ENCODE measurements around the gene TNFRSF8.
A peak's percentile ranks its signal among the peaks of the same experiment; 100 is the strongest.
"Not testable (repeated sequence)": the region's sequence is repeated elsewhere in the genome, so short reads cannot be mapped to it uniquely, and the experiment has no call there.

TNFRSF8 gene

DNA sequence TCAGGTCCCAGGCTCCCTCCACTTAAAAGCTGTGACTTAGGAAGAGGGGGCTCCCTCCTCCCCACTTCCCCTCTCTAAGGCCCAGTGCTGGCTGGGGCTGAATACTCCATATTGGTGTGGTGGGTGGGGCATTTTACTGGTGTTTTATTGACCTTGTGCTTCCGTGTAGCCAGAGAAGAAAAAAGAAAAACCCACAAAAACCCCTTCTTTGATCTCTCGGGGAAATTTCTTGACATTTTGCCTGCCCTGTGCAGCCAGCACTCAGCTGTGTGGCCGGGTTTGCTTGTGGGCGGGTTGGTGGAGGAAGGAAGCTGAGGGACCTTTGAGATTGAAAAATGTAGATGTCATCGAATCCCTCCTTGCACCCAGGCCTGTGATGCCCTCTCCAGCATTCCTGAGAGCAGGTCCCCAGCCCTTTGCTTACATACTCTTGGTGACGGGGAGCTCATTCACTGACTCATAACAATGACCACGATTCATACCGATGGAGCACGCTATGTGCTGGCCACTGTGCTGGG is 24.8 kb downstream of the TNFRSF8 start:
- no peak for DNase-seq

DNA sequence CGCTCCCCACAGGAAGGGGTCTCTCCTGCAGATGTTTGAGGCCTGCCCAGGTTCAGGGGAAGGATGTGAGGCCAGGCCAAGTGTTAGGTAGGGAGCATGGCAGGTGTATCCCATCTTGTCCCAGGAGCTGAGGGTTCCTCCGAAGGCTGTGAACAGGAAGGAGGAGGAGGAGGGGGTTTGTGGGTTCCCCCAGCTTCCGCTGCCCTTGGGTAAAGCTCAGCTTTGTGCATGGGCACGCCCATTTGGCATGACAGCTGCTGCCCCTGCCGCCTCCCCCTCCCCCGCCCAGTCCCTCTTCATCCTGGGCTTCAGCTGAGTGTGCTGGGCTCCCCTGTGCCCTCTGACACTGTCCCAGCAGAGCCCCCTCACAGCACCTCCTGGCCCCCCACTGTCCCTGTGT is 25.5 kb downstream of the TNFRSF8 start:
- DNase-seq: no peak

DNA sequence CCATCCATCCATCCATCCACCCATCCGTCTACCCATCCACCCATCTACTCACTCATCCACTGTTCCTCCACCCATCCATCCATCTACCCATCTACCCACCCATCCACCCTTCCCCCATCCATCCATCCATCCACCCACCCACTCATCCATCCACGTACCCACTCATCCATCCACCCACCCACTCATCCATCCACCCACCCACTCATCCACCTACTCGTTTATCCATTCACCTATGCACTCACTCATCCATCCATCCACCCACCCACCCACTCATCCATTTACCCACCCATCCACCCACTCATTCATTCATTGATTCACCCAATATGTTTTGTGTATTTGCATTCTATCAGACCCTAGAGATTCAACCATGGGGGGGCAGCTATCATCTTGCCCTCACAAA is 27.2 kb downstream of the TNFRSF8 start:
- no peak for DNase-seq

DNA sequence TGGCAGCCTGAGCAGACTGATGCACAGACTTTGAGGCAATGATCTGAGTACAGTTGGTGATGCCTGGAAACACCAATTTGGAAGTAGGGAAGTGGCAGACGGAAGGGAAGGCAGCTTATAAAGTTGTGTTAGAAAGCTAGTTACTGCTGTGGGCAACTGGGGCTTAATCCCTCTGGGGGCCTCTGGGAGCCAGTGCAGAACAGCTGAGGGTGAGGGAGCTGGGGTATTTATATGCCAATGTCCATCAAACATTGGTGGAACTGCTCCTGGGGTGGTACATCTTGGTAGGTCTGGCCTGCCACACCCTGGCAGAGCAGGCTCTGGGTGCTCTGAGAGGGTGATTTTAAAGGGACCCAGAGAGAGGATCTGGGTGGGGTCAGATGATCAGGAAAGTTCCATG is 28.1 kb downstream of the TNFRSF8 start:
- no peak for DNase-seq

DNA sequence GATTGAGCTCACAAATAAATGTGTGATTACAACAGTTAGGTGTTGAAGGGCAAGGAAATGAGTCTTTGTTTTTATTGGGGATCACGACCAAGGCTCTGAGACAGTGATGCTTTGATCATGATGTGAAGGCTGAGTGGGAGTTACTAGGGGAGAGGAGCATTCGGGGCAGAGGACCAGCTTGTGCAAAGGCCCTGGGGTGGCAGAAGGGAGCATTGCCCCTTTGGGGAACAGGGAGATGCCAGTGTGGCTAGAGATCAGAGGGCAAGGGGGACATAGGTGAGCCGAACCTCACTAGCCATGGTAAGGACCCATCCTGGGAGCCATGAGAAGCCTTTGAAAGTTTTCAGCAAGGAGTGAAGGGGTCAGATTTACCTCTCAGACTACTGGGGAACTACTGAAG is 31.1 kb downstream of the TNFRSF8 start:
- no peak for DNase-seq

DNA sequence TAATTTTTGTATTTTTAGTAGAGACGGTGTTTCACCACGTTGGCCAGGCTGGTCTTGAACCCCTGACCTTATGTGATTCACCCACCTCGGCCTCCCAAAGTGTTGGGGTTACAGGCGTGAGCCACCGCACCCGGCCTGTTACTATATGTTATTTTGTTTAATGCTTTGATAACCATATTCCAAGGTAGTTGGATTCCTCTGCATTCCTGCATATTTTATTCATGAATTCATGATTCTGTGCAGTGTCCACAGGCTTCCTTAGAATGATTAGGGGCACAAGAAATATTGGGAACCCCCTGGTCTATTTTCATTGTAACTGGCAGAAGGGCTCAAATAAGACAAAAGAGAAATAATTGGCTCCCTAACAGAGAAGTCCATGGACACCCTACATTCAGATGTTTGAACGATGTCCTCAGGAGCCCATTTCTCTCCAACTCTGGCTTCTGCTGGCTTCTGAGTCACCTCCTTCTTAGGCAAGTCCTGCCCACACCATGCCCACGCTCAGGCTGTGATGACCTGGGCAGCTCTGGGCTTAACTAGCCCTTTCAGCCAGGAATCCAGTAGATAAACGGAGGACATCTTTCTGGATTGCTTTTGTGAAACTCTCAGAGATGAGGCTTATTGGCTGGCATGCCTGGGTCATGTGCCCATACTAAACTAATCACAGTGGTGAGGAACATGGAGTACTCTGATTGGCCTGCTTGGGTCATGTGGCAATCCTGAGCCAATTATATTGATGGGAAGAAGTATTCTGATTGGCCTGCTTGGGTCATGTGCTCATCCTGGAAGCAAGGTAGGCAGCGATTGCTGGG is 32.6 kb downstream of the TNFRSF8 start:
- no peak for DNase-seq

DNA sequence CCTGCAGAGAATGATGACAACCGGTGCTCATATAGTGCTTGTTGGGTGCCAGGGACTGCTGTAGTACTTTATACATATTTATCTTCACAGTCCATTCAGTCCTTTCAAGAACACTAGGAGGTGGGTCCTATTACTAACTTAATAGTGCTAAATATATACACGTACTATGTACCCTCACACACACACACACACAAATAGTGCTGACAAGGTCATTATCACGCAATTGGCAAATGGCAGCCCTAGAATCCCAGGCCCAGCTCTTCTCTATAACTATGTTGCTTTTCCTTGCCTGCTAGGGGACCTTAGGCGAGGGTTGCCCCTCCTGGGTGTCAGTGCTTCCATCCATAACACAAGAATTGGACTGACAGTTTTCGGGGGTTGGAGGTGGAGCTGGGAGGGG is 33.5 kb downstream of the TNFRSF8 start:
- no peak for DNase-seq

DNA sequence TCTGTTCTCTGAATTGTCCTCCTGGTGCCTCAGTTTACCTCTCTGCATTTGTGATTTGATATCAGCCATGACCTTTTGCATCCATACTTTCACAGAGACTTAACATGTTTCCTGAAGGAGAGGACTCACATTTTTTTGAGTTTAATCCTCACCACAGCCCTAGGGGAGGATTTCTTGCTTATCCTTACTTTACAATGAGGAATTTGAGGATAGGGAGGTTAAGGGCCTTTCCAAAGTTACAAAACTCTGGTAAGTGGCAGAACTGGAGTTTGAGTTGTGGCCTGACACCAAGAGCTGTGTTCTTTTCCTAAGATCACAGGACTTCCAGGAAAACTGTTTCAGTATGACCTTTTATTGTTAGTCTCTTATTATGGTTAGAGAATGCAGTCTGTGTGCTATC is 34.2 kb downstream of the TNFRSF8 start:
- DNase-seq: peak; percentile 19

DNA sequence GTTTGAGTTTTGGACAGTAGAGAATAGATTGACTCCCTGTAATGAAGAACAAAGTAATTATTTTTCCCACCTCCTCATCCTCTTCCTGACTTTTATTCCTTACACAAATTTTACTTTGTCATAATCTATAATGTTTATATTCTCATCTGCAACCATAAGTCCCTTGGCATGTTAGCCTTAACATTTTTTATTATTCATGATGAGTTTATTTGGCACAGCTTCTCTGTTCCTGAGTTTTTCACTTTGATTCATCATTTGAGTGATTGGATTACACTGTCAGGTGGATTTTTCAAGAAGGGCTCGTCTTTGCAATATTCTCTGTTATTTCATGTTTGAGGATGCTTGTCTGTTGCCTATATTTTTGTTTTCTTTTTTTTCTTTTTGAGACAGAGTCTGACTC is 35.7 kb downstream of the TNFRSF8 start:
- no peak for DNase-seq

DNA sequence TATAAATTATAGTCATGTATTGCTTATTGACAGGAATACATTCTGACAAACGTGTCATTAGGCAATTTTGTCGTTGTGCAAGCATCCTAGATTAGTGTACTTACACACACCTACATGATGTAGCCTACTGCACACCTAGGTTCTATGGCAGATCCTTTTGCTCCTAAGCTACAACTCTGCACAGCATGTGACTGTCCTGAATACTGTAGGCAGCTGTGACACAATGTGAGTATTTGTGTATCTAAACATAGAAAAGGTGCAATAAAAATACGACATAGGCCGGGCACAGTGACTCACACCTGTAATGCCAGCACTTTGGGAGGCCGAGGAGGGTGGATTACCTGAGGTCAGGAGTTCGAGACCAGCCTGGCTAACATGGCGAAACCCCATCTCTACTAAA is 36.5 kb downstream of the TNFRSF8 start:
- DNase-seq: no peak

DNA sequence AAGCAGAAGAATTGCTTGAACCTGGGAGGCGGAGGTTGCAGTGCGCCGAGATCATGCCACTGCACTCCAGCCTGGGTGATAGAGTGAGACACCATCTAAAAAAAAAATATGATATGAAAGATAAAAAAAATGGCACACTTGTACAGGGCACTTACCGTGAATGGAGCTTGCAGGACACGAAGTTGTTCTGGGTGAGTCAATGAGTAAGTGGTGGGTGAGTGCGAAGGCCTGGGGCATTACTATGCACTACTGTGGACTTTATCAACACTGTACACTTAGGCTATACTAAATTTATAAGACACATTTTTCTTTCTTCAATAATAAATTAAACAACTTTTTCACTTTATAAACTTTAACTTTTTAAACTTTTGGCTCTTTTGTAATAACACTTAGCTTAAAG is 37.0 kb downstream of the TNFRSF8 start:
- DNase-seq: no peak

DNA sequence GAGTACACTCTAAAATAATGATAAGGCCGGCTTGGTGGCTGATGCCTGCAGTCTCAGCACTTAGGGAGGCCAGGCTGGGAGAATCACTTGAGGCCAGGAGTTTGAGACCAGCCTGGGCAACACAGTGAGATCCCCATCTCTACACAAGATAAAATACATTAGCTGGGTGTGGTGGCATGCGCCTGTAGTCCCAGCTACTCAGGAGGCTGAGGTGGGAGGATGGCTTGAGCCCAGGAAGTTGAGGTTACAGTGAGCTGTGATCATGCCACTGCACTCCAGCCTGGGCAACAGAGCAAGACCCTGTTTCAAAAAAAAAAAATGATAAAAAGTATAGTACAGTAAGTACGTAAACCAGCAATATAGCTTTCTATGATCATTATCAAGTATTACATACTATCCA is 38.0 kb downstream of the TNFRSF8 start:
- not testable (repeated sequence) for DNase-seq

DNA sequence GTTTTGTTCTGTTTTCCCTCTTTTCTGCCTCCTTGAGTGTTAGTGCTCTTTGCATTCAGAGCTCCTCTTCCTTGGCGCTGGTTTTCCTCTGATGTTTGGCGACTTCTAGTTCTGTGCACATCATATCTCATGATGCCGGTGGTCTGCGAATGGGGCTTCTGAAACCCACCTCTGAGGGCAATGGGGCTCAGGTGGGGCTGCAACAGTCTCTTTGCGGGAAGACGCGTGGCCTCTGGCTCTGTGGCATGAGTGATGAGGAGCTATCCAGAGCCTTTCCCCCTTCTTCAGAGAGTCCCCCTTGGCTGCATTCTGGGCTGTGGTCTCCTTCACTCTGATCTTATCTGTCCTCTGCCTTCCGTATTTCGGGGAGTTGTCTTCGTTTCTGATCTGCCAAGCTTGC is 39.0 kb downstream of the TNFRSF8 start:
- DNase-seq: no peak

DNA sequence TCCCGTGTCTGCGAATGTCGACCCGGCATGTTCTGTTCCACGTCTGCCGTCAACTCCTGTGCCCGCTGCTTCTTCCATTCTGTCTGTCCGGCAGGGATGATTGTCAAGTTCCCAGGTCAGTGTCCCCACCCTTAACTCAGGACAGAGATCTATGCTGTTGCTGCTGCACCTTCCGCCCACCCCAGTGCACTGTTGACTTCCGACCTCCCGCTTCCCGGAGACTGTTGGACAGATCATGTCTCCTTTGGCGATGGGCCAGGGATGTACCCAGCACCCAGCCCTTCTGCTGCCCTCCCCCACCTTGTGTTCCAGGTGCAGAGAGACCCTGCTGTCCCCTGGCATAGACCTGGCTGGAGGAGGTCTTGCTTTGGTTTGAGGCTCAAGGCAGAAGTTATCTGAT is 41.3 kb downstream of the TNFRSF8 start:
- DNase-seq: no peak

DNA sequence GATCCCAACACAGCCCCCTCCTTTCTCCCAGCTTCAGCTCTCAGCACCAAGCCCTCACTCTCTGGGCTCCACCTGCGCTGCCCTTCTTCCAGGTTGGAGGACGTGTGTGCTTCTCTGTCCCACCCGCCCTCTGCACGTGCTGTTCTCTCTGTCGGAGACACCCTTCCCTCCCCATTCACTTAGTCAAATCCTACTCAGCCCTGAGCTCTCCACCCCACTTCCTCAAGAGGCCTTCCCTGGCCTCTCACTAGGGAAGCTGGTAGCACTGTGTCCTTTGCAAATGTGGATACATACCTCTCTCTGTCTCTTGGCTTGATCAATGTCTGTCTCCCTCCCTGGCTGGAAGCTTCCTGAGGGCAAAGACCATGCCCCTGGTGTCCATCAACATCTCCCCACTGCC is 43.0 kb downstream of the TNFRSF8 start:
- DNase-seq: no peak

DNA sequence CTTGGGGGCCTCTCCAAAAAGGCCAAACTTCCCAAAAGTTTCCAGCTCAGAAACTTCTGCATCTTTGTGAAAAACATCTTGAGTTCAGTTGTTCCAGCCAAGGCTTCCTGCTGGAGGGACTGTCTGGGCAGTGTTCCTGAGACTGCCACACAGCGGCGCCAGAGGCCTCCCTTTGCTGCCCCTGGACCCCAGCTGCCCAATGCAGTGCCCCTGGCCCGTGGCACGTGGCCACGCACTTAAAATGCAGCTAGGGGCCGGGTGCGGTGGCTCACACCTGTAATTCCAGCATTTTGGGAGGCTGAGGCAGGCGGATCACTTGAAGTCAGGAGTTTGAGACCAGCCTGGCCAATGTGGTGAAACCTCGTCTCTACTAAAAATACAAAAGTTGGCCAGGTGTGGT is 43.8 kb downstream of the TNFRSF8 start:
- DNase-seq: not testable (repeated sequence)

DNA sequence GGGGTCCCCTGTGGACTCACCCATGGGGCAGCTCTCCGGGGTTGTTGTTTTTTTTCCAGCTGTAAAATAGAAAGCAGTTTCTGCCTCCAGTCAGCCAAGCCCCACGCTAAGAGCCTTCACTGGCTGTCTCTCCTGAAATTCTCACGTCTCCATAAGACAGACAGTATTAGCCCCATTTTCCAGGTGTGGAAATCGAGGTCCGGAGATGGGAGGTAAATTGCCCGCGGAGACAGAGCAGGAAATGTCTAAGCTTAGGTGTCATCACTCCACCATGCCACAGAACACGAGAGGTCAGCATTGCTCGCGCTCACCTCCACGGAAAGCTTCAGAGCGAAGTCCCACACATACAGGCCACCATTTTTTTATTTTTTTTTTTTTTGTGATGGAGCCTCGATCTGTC is 44.6 kb downstream of the TNFRSF8 start:
- DNase-seq: no peak

DNA sequence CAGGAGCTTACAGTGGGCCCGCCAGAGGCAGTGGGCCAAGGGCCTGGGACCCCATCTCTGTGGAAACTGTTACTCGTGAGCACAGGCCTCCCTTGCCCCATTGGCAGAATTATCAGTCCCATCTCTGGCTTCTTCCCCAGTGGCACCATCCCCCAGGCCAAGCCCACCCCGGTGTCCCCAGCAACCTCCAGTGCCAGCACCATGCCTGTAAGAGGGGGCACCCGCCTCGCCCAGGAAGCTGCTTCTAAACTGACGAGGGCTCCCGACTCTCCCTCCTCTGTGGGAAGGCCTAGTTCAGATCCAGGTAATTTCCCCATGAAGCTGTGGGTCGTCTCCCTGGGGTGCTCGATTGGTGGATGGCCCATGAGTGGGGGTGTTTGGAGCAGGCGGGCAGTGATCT is 46.8 kb downstream of the TNFRSF8 start:
- no peak for DNase-seq

DNA sequence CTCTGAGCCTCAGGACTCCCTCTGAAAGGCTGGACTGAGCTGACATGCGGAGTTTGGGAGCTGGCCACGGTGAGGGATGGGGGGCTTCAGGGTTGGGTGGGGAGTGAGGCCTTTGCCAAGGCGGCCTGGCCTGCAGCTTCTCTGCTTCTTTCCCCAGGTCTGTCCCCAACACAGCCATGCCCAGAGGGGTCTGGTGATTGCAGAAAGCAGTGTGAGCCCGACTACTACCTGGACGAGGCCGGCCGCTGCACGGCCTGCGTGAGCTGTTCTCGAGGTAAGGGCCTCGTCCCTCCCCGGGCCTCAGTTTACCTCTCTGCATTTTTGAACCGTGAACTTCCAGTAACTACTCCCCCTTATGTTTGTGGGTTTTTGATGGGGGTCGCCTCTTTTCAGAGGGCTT is 48.6 kb downstream of the TNFRSF8 start:
- DNase-seq: no peak

DNA sequence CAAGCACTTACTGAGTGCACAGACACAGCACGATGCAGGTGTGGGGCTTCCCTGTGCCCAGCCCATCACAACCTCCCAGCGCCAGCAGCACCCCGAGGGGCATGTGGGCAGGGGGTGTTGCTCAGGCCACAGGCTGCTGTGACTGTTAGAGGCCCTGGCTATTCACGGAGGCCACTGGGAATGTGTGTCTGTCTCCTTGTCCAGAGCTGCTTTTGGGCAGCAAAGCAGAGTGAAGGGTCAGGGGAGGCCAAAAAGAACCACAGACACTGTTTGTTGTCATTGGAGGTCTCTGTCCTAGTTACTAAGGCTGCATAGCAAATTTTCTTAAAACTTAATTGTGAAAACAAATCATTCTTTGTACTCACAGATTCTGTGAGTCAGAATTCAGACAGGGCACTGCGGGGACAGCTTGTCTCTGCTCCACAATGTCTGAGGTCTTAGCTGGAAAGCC is 49.6 kb downstream of the TNFRSF8 start:
- DNase-seq: no peak

DNA sequence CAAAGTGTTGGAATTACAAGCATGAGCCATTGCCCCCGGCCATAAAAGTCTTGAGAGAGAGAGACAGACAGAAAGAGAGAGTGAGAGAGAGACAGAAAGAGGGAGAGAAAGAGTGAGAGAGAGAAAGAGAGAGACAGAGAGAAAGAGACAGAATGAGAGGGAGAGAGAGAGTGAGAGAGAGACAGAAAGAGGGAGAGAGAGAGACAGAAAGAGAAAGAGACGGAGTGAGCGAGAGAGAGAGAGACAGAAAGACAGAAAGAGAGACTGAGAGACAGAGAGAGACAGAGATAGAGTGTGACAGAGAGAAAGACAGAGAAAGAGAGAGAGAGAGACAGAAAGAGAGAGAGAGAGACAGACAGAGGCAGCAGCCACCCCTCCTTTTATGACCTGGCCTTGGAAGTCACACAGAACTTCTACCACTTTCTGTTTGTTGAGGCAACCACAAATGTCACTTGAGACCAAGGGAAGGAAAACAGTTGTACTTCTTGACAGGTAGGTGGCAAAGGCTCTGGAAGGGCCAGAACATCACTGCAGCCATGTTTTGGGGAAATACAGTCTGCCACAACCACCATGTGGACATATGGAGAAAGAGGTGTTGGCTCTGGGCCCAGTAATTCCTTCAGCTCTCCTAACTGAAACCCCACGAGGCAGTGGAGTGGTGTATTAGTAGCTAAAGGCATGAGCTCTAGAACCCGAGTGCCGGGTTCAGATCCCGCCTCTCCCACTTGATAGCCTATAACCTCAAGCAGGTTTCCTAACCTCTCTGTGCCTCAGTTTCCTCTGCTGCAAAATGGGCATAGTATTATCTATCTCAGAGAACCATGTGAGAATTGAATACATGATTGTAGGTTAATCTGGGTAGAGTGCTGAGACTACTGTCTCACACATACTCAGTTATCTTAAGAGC is 50.6 kb downstream of the TNFRSF8 start:
- DNase-seq: peak; percentile 57

DNA sequence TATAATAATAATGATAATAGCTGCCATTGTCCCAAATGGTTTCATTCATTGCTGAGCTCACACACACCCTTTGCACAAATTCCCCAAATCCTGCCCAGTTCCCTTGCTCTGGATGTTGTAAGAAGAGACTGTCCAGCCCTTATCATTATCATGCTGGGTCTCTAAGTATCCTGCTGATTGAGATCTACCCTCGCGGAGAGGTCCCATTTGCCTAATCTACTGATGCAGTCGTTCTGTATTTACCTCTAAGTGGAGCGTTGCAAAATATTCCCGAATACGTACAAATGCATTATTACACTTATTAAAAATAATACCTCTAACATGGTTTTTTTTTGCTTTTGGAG is 51.2 kb downstream of the TNFRSF8 start:
- no peak for DNase-seq

DNA sequence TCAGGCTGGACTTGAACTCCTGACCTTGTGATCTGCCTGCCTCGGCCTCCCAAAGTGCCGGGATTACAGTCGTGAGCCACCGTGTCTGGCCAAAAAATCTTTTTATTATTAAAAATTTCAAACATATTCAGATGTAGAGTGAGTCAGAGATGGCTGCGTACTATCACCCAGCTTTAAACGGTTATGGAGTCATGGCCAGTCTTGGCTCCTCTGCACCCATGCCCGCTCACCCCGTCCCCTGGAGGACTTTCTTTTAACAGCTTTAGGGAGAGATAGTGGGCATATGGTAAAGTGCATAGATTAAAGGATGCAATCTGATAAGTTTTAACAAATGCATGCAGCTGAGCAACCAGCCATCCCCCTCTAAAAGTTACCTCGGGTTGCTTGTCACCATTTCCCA is 51.8 kb downstream of the TNFRSF8 start:
- DNase-seq: no peak

Data from fibroblast of skin of scalp (primary cell).